DMS53 (cell line): ENCODE measurements around the gene LRCH1.

ENCODE experiments used
- DNase-seq: peaks from one replicate; lab custom pipeline; 2025; lab: John Stamatoyannopoulos, UW

LRCH1 gene

GRCh38 chr13:46615888-46616531, 63.0 kb downstream of the LRCH1 start:
- DNase-seq = no peak

GRCh38 chr13:46617229-46617721, 64.3 kb downstream of the LRCH1 start:
- DNase-seq = no peak

- DNase-seq = no peak
Measured at GRCh38 chr13:46617885-46618284, 64.9 kb downstream of the LRCH1 start.

GRCh38 chr13:46618694-46619254, 65.8 kb downstream of the LRCH1 start:
- no peak for DNase-seq

- no peak for DNase-seq
Measured at GRCh38 chr13:46620029-46620428, 67.1 kb downstream of the LRCH1 start.

- DNase-seq = no peak
Measured at GRCh38 chr13:46620471-46620870, 67.5 kb downstream of the LRCH1 start.

GRCh38 chr13:46621133-46621532, 68.2 kb downstream of the LRCH1 start:
- DNase-seq = no peak

GRCh38 chr13:46621792-46622629, 69.0 kb downstream of the LRCH1 start:
- peak; percentile 8 for DNase-seq

GRCh38 chr13:46622630-46623256, 69.8 kb downstream of the LRCH1 start:
- no peak for DNase-seq

- DNase-seq = no peak
Measured at GRCh38 chr13:46624353-46624752, 71.4 kb downstream of the LRCH1 start.

GRCh38 chr13:46624821-46625220, 71.9 kb downstream of the LRCH1 start:
- DNase-seq = no peak

GRCh38 chr13:46627462-46627861, 74.5 kb downstream of the LRCH1 start:
- no peak for DNase-seq

- DNase-seq = no peak
Measured at GRCh38 chr13:46628622-46629365, 75.8 kb downstream of the LRCH1 start.

- no peak for DNase-seq
Measured at GRCh38 chr13:46629811-46630413, 76.9 kb downstream of the LRCH1 start.

- no peak for DNase-seq
Measured at GRCh38 chr13:46630431-46631178, 77.6 kb downstream of the LRCH1 start.

- DNase-seq = no peak
Measured at GRCh38 chr13:46631179-46631542, 78.2 kb downstream of the LRCH1 start.

- DNase-seq = no peak
Measured at GRCh38 chr13:46632176-46632575, 79.2 kb downstream of the LRCH1 start.

GRCh38 chr13:46633416-46633815, 80.4 kb downstream of the LRCH1 start:
- no peak for DNase-seq

GRCh38 chr13:46636451-46636850, 83.5 kb downstream of the LRCH1 start:
- DNase-seq = no peak

- DNase-seq = no peak
Measured at GRCh38 chr13:46637213-46637612, 84.2 kb downstream of the LRCH1 start.

- no peak for DNase-seq
Measured at GRCh38 chr13:46638262-46638661, 85.3 kb downstream of the LRCH1 start.
